DND-41 (cell line): ENCODE measurements around the gene PCDHA8.

Source experiments
- ATAC-seq: fragments of 200-7000 bp; cut with Tn5 transposase; 3 replicates; pipeline ENCODE4 v1.9.1; 2021; ENCODE audit warnings: low read depth; ENCODE audit not compliant: insufficient read depth
- DNase-seq: peaks from one replicate; pipeline ENCODE4 v3.0.0-alpha.2; 2020
- H2AFZ ChIP-seq: 2 replicates; pipeline ENCODE4 v1.6.0; 2012; ENCODE audit warnings: low read depth, low read length
- H3K27ac ChIP-seq: 2 replicates; pipeline ENCODE4 v1.5.1; 2012; ENCODE audit warnings: low read length, inconsistent platforms
- H3K27me3 ChIP-seq: fragments of 200-600 bp; sonication (generic); 2 replicates; pipeline ENCODE4 v1.6.0; 2012; ENCODE audit warnings: low read length, mild to moderate bottlenecking, inconsistent platforms; ENCODE audit not compliant: insufficient read depth, poor library complexity
- H3K36me3 ChIP-seq: 2 replicates; pipeline ENCODE4 v1.5.1; 2012; ENCODE audit warnings: low read length, inconsistent platforms; ENCODE audit not compliant: insufficient read depth
- H3K4me1 ChIP-seq: 2 replicates; pipeline ENCODE4 v1.5.1; 2012; ENCODE audit warnings: mild to moderate bottlenecking, low read length; ENCODE audit not compliant: insufficient read depth
- H3K4me2 ChIP-seq: 2 replicates; pipeline ENCODE4 v1.6.0; 2012; ENCODE audit warnings: mild to moderate bottlenecking, moderate library complexity, low read length, inconsistent platforms; ENCODE audit not compliant: insufficient read depth
- H3K4me3 ChIP-seq, 2 experiments: fragments of 200-600 bp in 1 of 2; shearing (Covaris generic) in 1 of 2; 2 replicates each; pipeline ENCODE4 v1.5.1; 2012 to 2016; ENCODE audit warnings: inconsistent platforms in 2 of 2, low read length in 2 of 2, mild to moderate bottlenecking in 2 of 2, low read depth in 1 of 2, moderate library complexity in 1 of 2
- H3K79me2 ChIP-seq: 2 replicates; pipeline ENCODE4 v1.6.0; 2012; ENCODE audit warnings: low read length, inconsistent platforms; ENCODE audit not compliant: insufficient read depth
- H3K9ac ChIP-seq: 2 replicates; pipeline ENCODE4 v1.6.0; 2012; ENCODE audit warnings: low read depth, mild to moderate bottlenecking, inconsistent platforms, low read length, moderate library complexity
- H3K9me3 ChIP-seq: 2 replicates; pipeline ENCODE4 v1.5.1; 2012; ENCODE audit warnings: low read length, moderate library complexity, mild to moderate bottlenecking, inconsistent platforms; ENCODE audit not compliant: insufficient read depth, severe bottlenecking
- H4K20me1 ChIP-seq: 2 replicates; pipeline ENCODE4 v1.6.0; 2012; ENCODE audit warnings: low read length; ENCODE audit not compliant: insufficient read depth
- EZH2 ChIP-seq: IDR thresholded peaks from 3 replicates; pipeline ENCODE4 v1.6.1; 2012; ENCODE audit warnings: borderline replicate concordance, low read depth, mild to moderate bottlenecking, moderate library complexity, low read length, inconsistent platforms; ENCODE audit not compliant: severe bottlenecking
- TF ChIP-seq, protein P1 (sequence below): IDR thresholded peaks from 2 replicates; pipeline ENCODE4 v1.5.1; 2012; ENCODE audit warnings: borderline replicate concordance, low read length, moderate library complexity, mild to moderate bottlenecking; ENCODE audit not compliant: poor library complexity, severe bottlenecking; ENCODE audit errors: extremely low read depth

The PCDHA8 gene

DNA sequence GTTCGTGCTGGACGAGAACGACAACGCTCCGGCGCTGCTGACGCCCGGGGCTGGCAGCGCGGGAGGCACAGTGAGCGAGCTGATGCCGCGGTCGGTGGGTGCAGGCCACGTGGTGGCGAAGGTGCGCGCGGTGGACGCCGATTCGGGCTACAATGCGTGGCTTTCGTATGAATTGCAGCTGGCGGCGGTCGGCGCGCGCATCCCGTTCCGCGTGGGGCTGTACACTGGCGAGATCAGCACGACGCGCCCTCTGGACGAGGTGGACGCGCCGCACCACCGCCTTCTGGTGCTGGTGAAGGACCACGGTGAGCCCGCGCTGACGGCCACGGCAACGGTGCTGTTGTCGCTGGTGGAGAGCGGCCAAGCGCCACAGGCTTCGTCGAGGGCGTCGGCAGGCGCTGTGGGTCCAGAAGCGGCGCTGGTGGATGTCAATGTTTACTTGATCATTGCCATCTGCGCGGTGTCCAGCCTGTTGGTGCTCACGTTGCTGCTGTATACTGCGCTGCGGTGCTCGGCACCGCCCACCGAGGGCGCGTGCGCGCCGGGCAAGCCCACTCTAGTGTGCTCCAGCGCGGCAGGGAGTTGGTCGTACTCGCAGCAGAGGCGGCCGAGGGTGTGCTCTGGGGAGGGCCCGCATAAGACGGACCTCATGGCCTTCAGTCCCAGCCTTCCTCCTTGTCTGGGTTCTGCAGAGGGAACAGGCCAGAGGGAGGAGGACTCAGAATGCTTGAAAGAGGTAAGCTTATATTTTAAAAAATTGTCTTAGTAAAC is 43.1 kb downstream of the PCDHA8 start:
- no peak for DNase-seq

More for the DNA sequence above, 43.1 kb downstream of the PCDHA8 start:
- Histone ChIP-seq H3K4me1 (no peaks in the 10 kb centered on the region), H2AFZ (no peak overlapping the region), H3K27ac (no peak overlapping the region), H3K9me3 (no peaks in the 10 kb centered on the region), H3K27me3 (peaks cover 7% of the 10 kb centered on the region), H3K36me3 (no peaks in the 10 kb centered on the region), H4K20me1 (no peaks in the 10 kb centered on the region), H3K9ac (no peak overlapping the region), H3K4me3 (no peak overlapping the region), H3K79me2 (no peaks in the 10 kb centered on the region), H3K4me2 (no peak overlapping the region)
- TF ChIP-seq, protein P1, sequence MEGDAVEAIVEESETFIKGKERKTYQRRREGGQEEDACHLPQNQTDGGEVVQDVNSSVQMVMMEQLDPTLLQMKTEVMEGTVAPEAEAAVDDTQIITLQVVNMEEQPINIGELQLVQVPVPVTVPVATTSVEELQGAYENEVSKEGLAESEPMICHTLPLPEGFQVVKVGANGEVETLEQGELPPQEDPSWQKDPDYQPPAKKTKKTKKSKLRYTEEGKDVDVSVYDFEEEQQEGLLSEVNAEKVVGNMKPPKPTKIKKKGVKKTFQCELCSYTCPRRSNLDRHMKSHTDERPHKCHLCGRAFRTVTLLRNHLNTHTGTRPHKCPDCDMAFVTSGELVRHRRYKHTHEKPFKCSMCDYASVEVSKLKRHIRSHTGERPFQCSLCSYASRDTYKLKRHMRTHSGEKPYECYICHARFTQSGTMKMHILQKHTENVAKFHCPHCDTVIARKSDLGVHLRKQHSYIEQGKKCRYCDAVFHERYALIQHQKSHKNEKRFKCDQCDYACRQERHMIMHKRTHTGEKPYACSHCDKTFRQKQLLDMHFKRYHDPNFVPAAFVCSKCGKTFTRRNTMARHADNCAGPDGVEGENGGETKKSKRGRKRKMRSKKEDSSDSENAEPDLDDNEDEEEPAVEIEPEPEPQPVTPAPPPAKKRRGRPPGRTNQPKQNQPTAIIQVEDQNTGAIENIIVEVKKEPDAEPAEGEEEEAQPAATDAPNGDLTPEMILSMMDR = no peak
- no peak for TF ChIP-seq EZH2
- ATAC-seq = no peak
